Activated CD4-positive, CD25-positive, alpha-beta regulatory T cell (primary cell): ENCODE data around the gene GNPNAT1.

Source experiments
- DNase-seq, 4 experiments: peaks; one replicate each; lab custom pipeline; 2025; lab: John Stamatoyannopoulos, UW

The GNPNAT1 gene

DNA sequence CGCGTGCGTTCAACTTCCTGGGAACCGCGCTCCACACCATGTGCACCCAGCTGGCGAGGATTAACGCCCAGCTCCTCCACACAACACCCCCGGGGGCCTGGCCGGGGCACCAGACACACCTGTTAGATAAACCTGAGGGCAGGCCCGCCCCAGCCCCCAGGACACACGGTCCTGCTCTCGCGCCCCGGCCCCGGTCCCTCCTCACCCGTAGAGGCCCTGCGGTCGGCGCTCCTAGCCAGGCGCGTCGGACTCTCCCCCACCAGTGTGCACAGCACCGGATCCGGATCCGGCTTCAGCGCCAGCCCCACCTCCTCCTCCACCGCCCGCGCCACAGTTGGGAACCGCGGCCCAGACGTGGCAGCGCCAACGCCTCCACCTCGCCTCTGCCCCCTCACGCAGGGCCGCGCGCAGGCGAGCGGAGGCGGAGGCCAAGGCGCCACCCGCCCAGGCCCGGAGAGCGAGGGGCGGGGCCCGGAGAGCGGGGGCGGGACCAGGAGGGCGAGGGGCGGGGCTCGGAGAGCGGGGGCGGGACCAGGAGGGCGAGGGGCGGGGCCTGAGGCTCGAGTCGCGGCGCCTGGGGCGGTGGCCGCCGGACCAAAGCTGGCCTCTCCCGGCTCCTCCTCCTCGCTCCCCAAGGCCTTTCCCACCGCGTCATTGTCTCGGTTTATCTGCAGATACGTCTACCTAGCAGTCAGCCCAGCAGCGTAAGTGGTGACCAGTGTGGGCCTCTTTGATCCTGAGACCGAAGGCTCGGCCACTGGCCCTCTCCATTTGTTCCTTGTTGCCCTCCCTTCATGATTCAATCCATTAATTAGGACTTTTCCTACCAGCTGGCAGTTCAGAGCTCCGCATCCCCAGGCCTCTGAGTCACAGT lies at the start of gene GNPNAT1:
GNPNAT1 (minus strand) TSS at position 385 of the 874 bp plus-strand sequence. CDS start 6,957 bp downstream, outside the sequence.
- peak; percentile 67 to 84 (median 80) for DNase-seq

DNA sequence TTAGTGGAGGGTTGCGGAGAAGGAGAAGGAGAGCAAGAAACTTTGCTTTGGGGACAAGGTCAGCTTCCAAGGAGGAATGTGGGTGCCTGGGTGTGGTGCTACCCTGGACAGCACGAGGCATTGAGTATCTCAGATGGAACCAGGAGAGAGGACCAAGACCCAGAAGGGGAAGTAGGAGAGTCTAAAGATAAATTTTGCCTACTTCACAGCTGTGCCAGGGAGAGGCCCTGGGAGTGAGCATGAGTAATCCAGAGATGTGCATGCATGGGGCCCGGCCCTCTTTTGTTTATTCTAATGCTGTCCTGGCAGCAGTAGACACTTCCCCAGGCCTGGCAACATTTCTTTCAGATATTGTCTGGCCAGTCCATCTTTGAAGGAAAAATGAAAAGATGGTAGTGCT lies 49.5 kb upstream of the GNPNAT1 start:
- DNase-seq: no peak

DNA sequence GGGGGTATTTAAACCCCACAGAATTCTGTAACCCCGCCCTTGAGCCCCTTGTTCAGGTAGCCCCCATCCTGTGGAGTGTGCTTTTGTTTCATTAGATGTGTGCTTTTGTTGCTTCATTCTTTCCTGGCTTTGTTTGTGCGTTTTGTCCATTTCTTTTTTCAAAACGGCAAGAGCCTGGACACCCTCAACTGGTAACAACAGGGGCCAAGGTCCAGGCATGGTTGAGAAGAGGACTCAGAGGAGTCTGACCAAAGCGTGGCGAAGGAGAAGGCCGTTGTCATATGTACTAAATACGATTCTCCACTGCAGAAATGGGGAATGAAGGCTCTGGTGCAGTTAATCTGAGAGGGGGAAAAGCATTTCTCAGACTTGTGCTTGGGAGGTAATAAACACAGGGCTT lies 46.0 kb upstream of the GNPNAT1 start:
- DNase-seq: no peak

DNA sequence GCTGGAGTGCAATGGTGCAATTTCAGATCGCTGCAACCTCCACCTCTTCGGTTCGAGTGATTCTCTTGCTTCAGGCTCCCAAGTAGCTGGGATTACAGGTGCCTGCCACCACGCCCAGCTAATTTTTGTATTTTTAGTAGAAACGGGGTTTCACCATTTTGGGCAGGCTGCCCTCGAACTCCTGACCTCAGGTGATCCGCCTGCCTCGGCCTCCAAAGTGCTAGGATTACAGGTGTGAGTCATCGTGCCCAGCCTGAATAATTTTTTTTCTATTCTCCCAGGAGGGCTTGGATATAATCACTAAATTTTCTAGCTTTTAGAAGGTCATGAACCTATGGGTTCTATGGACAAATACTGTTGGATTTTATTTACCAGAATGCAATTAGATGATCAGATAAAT lies 44.7 kb upstream of the GNPNAT1 start:
- no peak for DNase-seq

DNA sequence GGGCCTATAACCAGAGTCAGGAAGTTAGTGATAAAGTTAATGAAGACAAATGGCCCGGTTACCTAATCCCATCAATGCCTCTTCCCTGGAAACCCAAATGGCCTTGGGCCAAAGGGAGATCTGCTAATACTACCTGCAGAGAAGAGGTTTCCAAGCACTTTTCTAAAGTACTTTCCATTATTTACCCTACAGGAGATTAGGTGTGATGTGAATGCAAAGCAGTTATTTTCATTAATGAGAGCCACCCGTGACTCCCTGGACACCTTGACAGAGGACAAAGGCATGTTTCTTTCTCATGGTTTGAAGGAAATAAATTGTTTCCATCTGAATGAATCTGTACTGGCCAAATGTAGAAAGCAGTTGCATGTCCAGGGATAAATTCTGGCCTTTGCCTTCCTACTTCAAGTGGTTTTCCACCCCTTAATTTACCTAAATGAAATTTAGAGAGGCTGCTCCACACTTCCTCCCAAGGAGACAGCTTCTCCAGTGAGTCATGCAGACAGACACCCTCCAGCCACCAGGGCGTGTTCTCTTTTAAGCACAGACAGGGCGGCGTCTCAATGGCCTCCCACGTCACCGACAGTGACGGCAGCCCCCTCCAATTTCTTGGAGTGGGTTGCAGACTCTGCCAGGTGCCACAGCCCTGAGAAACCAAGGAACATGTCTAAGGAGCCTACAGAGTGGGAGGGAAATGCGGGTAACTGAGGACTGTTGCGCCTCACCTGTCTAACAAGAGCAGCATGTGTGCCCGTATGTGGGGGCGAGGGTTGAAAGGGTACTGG lies 43.9 kb upstream of the GNPNAT1 start:
- no peak for DNase-seq

DNA sequence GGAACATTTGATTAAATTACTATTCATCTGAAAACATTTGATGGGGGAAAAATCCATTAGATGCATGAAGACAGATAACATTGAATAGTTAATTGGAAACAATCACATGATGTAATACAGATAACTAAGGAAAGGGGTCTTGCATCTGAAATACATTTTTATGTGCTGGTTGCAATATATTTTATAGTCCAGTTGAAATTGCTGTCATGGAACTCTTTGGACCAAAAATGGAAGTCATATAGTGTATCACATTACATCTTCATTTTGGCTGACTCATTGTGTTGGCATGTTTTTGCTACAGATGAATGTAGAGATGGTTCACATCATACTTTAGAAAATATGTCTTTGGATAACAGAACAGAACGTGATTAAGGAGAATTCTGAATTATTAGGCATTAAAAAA lies 43.0 kb upstream of the GNPNAT1 start:
- no peak for DNase-seq

DNA sequence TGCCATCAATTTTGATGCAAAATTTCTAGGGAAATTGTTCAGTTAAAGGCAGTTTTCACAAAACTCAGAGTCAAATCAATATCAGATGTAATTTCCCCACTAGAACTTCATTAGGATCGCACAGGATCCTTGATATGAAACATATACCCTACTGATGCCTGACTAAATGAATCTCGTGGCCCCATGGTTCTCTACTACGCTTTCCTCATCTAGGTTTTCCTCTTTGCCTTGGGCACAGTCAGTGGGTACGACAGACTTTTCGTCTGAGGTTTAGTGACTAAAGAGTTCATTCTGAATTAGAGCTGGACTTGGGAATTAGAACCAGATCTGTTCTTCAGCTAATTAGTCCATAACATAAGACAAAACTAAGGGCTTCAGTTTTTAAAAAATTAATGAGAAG lies 42.5 kb upstream of the GNPNAT1 start:
- no peak for DNase-seq

DNA sequence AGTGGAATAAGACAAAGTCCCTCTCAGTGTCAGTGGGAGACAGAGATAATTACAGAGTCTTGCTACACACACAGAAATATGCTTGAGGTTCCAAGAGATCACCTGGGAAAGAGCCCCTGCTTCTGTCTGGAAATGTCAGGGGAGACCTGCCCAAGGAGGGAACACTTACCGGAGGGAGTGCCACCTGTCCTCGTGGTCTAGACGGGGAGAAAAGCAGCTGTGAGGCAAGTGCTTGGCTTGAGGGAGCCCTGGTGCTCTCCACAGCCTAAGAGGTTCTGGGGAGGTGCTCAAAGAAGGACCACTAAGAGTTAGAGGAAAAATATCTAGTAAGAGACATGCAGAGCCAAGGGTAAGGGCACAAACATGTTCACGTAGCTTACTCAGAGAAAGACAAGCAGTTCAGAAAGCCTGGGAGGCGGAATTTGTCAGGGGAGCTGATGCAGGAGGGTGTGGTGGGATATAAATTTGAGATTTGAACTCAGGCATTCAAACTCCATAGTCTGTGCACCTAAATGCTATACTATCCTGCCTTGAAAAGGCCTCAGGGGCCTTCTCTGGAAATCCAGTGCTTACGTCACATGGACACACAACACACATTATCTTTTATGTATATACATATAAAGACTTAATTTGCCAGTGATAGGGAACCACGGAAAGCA lies 38.2 kb upstream of the GNPNAT1 start:
- no peak for DNase-seq

DNA sequence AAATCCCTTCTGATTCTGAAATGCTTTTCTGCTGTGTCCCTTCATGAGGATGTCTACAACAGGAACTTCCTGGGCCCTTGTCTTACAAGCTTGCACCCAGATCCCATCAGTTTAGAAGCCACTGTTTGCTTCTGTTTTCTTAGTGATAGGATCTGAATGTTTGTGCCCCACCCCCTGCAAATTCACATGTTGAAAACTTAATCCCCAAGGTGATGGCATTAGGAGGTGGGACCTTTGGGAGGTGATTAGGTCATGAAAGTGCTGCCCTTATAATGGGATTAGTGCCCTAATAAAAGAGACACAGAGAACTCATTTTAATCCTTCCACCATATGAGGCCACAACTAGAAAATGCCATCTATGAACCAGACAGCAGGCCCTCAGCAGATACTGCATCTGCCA lies 36.0 kb upstream of the GNPNAT1 start:
- DNase-seq: no peak

DNA sequence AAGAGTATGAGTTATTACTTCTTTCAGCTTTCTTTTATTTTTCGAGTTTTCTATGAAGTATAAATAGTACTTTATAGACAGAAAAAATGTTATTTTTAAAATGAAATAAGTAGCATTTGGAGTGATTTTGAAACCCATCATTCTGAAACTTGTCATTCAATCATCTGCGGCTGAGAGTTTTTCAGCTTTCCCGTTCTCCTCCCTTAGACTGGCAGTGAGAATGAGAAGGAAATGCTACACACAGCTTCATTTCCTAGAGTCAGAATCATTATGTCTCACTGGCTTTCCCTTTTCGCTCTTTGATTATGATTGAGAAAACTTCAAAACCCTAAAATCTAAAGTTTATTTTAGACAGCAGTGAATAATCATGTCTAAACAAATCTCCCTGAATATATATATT lies 33.7 kb upstream of the GNPNAT1 start:
- no peak for DNase-seq

DNA sequence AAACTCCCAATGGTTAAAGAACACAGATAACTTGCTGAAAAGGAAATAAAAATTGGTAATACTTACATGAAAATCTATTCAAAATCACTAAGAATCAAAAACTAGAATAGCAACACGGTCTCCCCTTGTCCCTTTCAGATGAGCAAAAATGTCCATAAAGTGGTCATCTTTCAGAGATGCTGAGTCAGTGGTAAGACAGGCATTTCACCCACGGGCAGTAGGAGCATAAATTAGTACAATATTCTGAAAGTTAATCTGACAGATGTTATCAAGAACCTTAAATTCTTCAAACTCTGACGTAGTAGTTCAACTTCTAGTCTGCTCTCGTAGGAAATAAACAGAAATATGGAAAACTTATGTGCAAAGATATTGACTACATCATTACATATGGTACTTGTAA lies 33.1 kb upstream of the GNPNAT1 start:
- DNase-seq: no peak

DNA sequence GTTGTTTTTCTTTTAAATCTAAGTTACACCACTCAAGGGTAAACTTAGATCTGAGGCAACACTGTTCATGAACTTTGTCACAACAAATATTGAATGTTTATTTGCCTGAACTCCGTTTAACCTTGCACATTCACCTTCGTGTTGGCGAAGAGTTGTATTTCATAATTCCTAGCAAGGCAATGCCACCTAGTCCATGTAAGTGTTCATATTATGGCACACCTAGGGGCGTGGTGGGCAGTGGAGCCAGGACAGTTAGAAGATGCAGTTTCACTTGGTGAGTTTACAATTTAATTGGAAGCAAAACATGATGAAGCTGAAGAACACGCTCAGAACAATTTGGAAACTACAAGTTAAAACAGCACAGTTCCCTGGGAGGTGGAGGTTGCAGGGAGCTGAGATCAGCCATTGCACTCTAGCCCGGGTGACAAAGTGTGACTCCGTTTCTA lies 30.4 kb upstream of the GNPNAT1 start:
- no peak for DNase-seq

DNA sequence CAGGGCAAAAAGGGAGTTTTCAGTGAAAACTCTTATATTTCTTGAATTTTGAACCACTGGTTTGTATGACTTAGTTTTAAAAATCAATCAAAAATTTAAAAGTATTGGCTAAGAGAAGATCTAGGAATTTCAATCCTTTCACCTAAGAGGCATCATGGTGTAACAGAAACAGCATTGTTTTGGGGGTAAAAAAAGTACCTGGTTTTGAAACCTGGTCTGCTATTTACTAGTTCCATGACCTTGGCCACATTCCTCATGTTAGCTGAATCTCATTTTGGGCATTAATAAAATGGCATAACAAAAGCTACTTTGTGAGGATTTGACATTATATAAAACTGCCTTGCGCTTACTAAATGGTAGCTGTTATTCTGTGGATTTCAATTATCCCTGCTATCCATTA lies 16.7 kb upstream of the GNPNAT1 start:
- no peak for DNase-seq

DNA sequence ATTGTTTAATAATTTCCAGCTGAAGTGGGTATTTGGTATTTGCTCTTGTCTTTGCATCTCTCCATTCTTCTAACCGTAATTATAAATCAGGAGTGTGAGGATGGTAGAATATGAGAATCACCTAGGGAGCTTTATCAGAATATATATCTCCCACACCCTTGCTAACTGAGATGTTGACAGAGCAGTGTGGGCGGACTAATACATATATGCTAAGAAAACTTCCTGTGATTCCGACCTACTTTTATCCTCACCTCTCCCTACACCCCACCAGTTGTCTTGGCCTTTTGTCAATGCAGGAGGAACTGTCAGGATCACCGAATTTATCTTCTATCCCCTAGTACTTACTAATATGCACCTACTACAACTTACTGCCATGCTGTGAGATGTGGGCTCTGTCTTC lies 14.7 kb upstream of the GNPNAT1 start:
- DNase-seq: no peak

DNA sequence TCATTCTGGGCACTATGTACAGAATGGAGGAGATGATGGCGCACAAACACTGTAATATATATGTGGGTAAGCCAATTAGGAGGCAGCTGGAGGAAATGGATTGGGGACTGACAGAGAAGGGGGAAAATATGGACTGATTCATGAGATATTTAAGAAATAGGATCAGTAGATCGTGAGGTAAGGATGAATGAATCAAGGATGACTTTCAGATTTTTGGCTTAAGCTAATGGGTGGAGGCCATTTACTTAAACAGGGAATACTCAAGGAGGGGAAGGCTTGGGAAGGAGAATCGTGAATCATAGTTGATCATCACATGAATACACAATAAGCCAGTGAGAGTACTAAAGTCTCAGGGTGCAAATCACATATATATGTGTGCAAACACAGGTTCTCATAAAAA lies 11.2 kb upstream of the GNPNAT1 start:
- no peak for DNase-seq

DNA sequence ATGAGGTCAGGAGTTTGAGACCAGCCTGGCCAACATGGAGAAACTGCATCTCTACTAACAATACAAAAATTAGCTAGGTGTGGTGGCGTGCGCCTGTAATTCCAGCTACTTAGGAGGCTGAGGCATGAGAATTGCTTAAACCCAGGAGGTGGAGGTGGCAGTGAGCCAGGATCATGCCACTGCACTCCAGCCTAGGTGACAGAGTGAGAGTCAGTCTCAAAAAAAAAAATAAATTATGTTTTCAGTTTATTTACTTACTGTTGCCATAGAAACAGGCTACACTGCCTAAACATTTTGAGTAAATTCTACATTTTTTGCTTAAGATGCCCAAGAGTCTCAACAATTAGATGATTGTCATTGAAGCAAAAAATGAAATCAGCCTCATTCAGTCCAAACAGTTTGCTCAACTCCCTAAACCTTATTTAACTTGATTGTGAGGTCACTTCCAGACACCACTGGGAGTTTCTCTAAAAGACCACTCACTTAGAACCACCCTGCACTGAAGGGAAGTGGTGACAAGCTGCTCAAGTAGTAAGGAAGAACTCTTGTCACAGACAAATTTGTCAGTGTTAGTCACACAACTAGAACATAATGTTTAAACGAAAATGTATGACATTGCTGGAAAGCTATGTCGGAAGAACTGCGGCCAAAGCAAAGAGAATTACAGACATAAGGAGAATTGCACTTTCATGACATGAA lies 9.8 kb upstream of the GNPNAT1 start:
- no peak for DNase-seq

DNA sequence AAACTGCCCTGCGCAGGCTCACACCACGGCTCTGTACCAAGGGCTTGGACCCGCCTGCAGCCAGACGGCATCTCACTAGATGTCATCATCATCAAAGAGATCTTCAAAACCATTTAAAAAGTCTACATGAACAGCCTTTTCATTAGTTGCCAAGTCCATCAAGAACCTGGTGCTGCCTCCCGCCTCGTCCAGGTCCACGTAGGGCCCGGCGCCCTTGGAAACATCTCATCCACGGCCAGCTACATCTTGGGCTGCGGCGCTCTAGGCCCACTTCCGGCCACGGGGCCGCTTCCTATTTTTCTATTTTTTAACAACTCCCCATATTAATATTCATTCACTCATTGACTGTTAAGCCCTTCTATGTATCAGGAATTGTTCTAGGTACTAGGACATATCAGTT lies 7.4 kb upstream of the GNPNAT1 start:
- no peak for DNase-seq

DNA sequence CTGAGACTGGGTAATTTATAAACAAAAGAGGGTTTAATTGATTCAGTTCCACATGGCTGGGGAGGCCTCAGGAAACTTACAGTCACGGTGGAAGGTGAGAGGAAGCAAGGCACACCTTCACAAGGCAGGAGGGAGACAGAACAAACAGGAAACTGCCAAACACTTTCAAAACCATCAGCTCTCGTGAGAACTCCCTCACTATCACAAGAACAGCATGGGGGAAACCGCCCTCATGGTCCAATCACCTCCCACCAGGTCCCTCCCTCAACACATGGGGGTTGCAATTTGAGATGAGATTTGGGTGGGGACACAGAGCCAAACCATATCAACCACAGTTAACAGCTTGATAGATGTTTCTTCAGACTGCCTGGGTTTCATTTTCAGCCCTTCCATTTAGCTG lies 6.2 kb upstream of the GNPNAT1 start:
- DNase-seq: no peak

DNA sequence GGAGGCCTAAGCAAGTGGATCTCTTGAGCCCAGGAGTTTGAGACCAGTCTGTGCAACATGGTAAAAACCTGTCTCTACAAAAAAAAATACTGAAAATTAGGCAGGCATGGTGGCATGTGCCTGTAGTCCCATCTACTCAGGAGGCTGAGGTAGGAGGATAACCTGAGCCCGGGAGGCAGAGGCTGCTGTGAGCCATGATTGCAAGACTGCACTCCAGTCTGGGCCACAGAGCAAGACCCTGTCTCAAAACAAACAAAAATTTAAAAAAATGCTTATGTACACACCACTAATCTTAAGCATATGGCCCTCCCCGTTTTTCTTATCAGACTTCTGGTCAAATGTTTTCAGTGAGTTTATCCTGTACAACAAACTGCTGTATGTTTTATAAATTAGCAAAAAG lies 1.7 kb upstream of the GNPNAT1 start:
- DNase-seq: no peak

DNA sequence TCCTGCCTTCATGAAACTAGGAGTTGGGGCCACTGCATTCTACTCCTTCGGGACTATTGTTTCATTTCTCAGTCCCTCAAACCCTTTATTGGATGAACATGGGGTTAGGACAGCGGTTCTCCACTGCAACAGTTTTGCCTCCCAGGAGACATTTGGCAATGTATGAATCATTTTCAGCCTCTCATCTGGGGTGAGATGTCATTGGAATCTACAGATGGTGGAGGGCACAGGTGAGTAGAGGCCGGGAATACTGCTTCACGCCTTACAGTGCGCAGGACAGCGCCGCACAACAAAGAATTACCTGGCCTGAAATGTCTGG lies 649 bp upstream of the GNPNAT1 start:
- no peak for DNase-seq

DNA sequence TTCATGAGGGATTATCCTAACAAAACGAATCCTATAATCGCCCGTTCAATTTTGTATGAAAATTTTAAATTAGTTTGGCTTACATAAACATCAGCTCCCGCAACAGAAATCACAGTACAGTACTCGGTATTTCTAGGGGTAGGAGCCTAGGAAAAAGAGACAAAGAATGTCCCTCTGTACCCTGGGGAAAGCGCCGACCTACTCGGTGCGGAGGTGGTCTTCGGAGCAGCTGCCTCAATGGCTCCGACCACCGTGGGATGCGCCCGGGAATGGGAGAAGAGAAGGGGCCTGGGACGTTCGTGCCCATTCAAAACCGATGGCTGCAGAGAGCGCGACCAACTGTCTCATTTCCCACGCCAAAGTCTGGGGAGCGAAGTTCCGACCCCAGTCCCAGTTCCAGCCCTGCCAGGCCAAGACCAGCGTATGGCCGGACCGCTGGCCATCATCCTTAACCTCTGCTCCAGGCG lies 618 bp downstream of the GNPNAT1 start:
- DNase-seq: no peak
